Smooth muscle cell (in vitro differentiated cells): ENCODE data around the gene RUFY1. TPM values are rescaled to one million over a fixed set of nuclear protein-coding genes. Genes with fewer than 3 reads are reported as not detected.

Source experiments
- DNase-seq: peaks from one replicate; lab custom pipeline; 2025; ENCODE audit not compliant: unreplicated experiment; lab: John Stamatoyannopoulos, UW
- H2AFZ ChIP-seq: fragments of 200-600 bp; sonication (generic); 2 replicates; pipeline ENCODE4 v1.6.0; 2016; ENCODE audit warnings: antibody characterized with exemption, low read depth, mild to moderate bottlenecking
- H3F3A ChIP-seq: fragments of 200-600 bp; sonication (generic); 2 replicates; pipeline ENCODE4 v1.6.0; 2017; ENCODE audit warnings: antibody characterized with exemption, low read depth
- H3K27ac ChIP-seq: fragments of 200-600 bp; sonication (generic); 2 replicates; pipeline ENCODE4 v1.5.1; 2016; ENCODE audit warnings: low read depth, mild to moderate bottlenecking
- H3K27me3 ChIP-seq: fragments of 200-600 bp; sonication (generic); 2 replicates; pipeline ENCODE4 v1.6.1; 2016; ENCODE audit warnings: low read depth, mild to moderate bottlenecking
- H3K36me3 ChIP-seq: fragments of 200-600 bp; sonication (generic); 2 replicates; pipeline ENCODE4 v1.5.1; 2016; ENCODE audit warnings: low read depth
- H3K4me1 ChIP-seq: fragments of 200-600 bp; sonication (generic); 2 replicates; pipeline ENCODE4 v1.5.1; 2016; ENCODE audit warnings: low read depth
- H3K4me2 ChIP-seq: fragments of 200-600 bp; sonication (generic); 2 replicates; pipeline ENCODE4 v1.6.0; 2016; ENCODE audit warnings: mild to moderate bottlenecking
- H3K4me3 ChIP-seq: fragments of 200-600 bp; sonication (generic); 2 replicates; pipeline ENCODE4 v1.5.1; 2016; ENCODE audit warnings: mild to moderate bottlenecking
- H3K79me2 ChIP-seq: fragments of 200-600 bp; sonication (generic); 2 replicates; pipeline ENCODE4 v1.6.0; 2016; ENCODE audit warnings: low read depth, mild to moderate bottlenecking
- H3K9ac ChIP-seq: fragments of 200-600 bp; sonication (generic); 2 replicates; pipeline ENCODE4 v1.6.0; 2016; ENCODE audit warnings: low read depth
- H3K9me3 ChIP-seq: fragments of 200-600 bp; sonication (generic); replicated peaks from 2 replicates; pipeline ENCODE4 v1.5.1; 2016; ENCODE audit warnings: low read depth
- H4K20me1 ChIP-seq: fragments of 200-600 bp; sonication (generic); 2 replicates; pipeline ENCODE4 v1.6.0; 2016; ENCODE audit warnings: low read depth
- CTCF ChIP-seq: fragments of 200-600 bp; sonication (generic); IDR thresholded peaks from 2 replicates; pipeline ENCODE4 v1.5.1; 2017; ENCODE audit warnings: borderline replicate concordance, mild to moderate bottlenecking, antibody characterized with exemption; ENCODE audit not compliant: insufficient read depth, poor library complexity, severe bottlenecking
- WGBS: methylation state at CpG from one replicate; pipeline ENCODE4 v1.1.7; 2016; ENCODE audit warnings: low lambda C conversion rate; 5-methylcytosine and 5-hydroxymethylcytosine counted together
- polyA plus RNA-seq: library from polyadenylated mRNA; unstranded; fragments of >200 nt; fragmentation: Nextera tagmentation; extraction: Ambion mirVana; gene quantifications from 2 replicates; pipeline ENCODE4 v1.2.1, GENCODE V29; 2016
- total RNA-seq: library from RNA; depleted of rRNA; stranded (reverse); fragments of >200 nt; gene quantifications from 2 replicates; pipeline ENCODE4 v1.2.3, GENCODE V29; 2014

Gene RUFY1
- total and polyA plus RNA-seq, 2 experiments from 2014 or later: 23.8 to 26.4 TPM

GRCh38 chr5:179612577-179613459 is 62.5 kb downstream of the RUFY1 start:
- no peak overlapping the region for H3K4me2 ChIP-seq
- no peak overlapping the region for H3K9ac ChIP-seq
- H3K9me3 ChIP-seq: no peaks in the 10 kb centered on the region
- peaks cover 48% of the 10 kb centered on the region for H3K79me2 ChIP-seq
- H4K20me1 ChIP-seq: peaks cover 96% of the 10 kb centered on the region
- no peak for DNase-seq
- H3F3A ChIP-seq: peaks cover 73% of the 10 kb centered on the region
- no peaks in the 10 kb centered on the region for H3K4me1 ChIP-seq
- WGBS: 92% methylated on average over 21 of the region's 21 CpGs
- H3K36me3 ChIP-seq: peaks cover 49% of the 10 kb centered on the region
- no peak overlapping the region for H3K4me3 ChIP-seq
- peak overlapping the region; percentile 57 for H3K27ac ChIP-seq
- no peaks in the 10 kb centered on the region for H3K27me3 ChIP-seq
- no peak overlapping the region for H2AFZ ChIP-seq
- no peak for TF ChIP-seq CTCF

GRCh38 chr5:179613460-179614071 is 63.2 kb downstream of the RUFY1 start:
- DNase-seq: no peak
- Histone ChIP-seq H3K4me2 (no peak overlapping the region), H3K9ac (no peak overlapping the region), H3K27me3 (no peaks in the 10 kb centered on the region), H3K79me2 (peaks cover 55% of the 10 kb centered on the region), H3K27ac (peak overlapping the region; percentile 57), H3K9me3 (no peaks in the 10 kb centered on the region), H4K20me1 (peaks cover 96% of the 10 kb centered on the region), H2AFZ (no peak overlapping the region), H3K36me3 (peaks cover 56% of the 10 kb centered on the region), H3K4me1 (peaks cover 1% of the 10 kb centered on the region), H3F3A (peaks cover 76% of the 10 kb centered on the region), H3K4me3 (no peak overlapping the region)
- 93% methylated on average over 8 of the region's 8 CpGs for WGBS
- TF ChIP-seq CTCF: no peak

GRCh38 chr5:179614745-179615144 is 64.4 kb downstream of the RUFY1 start:
- no peak for DNase-seq
- H3K9ac ChIP-seq: no peak overlapping the region
- H3K27ac ChIP-seq: peak overlapping the region; percentile 88
- no peak overlapping the region for H3K4me3 ChIP-seq
- no peaks in the 10 kb centered on the region for H3K27me3 ChIP-seq
- H3K4me2 ChIP-seq: no peak overlapping the region
- peaks cover 98% of the 10 kb centered on the region for H4K20me1 ChIP-seq
- TF ChIP-seq CTCF: no peak
- H3K36me3 ChIP-seq: peaks cover 58% of the 10 kb centered on the region
- H3K4me1 ChIP-seq: peaks cover 13% of the 10 kb centered on the region
- WGBS: 93% methylated on average over 8 of the region's 8 CpGs
- peaks cover 67% of the 10 kb centered on the region for H3K79me2 ChIP-seq
- H2AFZ ChIP-seq: no peak overlapping the region
- H3K9me3 ChIP-seq: no peaks in the 10 kb centered on the region
- peaks cover 83% of the 10 kb centered on the region for H3F3A ChIP-seq
